Activated naive CD4-positive, alpha-beta T cell treated with anti-CD3 and anti-CD28 coated beads, Interleukin-2, amount 10 ng/mL, durations not matched to agents 5 hours and 36 hours (primary cell): ENCODE results near the gene TGFB3. TPM values are rescaled to one million over a fixed set of nuclear protein-coding genes. Genes with fewer than 3 reads are reported as not detected.

ENCODE experiments used
- total RNA-seq, 2 experiments: library from RNA; stranded (reverse); gene quantifications; one replicate each; pipeline ENCODE4 v1.2.3, GENCODE V29; 2021

TGFB3 gene
- 1 to 10 TPM; 1.9 to 2.0 TPM for total RNA-seq

DNA sequence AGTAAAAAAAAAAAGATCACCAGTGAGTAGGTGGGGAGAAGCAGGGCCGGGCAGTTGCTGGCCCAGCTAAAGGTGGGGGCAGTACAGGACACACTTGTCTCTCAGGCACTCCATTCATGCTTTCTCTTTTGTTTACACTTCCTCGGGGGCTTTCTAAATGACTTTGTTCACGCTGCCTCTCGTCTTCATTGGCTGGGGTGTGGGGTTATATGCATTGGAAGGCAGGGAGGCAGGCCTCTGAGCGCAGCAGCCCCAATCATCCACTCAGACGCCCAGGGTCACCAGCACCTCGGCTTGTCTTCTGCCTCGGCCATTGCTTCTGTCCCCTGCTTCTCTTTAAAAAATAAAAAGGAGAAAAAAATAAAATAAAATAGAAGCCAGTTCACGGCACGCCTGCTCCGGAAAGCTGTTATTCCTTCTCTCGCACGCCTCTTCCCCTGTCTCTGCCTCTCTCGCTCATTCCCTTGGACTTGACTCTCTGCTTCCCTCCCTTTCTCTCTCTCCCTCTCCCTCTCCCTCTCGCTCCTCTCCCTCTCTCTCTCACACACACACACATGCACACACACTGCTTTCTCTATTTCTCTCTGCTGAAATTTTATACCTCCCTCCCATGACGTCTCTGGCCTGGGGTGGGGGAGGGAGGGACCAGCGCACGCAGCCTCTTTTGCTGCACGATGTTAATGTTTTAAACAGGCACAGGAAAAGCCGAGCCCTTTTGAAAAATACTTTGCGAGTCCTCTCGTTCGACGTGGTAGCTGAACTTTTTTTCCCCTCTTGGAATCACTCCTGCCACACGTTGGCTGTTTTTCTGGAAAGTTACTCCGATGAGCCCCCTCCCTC, at the start of gene TGFB3:
Gene TGFB3 (minus strand): TSS at position 570 of the 840 bp plus-strand sequence. CDS start 1,102 bp downstream, outside the sequence.

DNA sequence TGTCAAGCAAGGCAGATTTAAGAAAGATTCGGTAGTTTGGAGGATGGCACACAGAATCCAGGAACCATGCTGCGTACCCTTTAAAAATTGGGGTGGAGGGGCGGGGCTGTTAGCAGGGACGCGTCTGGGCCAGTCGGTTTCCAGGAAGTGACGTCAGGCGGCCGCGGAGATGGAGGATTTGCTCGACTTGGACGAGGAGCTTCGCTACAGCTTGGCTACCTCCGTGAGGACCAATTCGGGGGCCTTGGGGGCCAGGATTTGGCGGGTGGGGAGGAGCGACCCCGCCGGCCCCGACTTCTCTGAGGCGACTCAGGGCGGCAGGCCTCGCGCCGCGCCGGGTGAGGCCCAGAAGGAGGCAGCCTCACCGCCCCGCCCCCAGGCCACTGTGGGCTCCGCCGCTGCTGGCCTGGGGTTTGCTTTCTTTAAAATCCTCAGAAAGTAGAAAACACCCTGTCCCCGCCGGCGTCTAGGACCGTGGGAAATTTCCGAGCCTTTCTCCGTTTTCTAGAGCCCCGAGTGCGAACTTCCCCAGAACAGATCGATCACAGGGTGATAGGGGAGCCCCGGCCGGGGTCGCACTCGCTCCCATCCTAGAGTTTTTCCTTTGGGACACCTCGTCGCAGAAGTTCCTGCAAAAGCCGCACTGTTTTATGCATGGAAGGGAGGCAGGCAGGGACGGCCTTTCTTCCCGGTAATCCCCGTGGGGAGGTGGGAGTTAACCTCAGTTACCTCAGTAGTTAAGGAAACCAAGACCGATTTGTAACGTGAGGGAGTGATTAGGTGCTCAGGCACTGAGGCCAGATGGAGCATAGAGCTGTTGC, 4.0 kb upstream of the TGFB3 start, which contains the start of gene IFT43:
Gene IFT43 (plus strand): TSS at position 146 of the 821 bp plus-strand sequence. CDS start 24 bp downstream, at position 170.

Other genes starting within 250 kb of the TGFB3 start
- gene IFT43, start 3.8 kb upstream of the TGFB3 start, total RNA-seq: 1 to 10 TPM; 4.9 to 5.9 TPM
- gene GPATCH2L, start 169.9 kb upstream of the TGFB3 start, total RNA-seq: 10 to 100 TPM; 49.9 to 52.9 TPM